ENCODE data around the gene SPATA6L. TPM values are rescaled to one million over a fixed set of nuclear protein-coding genes. Genes with fewer than 3 reads are reported as not detected.

The SPATA6L gene
- total and polyA plus RNA-seq, 11 donors = 0.14 to 2.1 (median 0.55) TPM; not detected in 1

GRCh38 chr9:4674783-4675182 lies 8.5 kb upstream of the SPATA6L start:
- DNase-seq (no peak), ATAC-seq (no peak)
- H3K9me3 ChIP-seq = peaks cover 0 to 2% (median 0%) of the 10 kb centered on the region in 12 donors
- peak overlapping the region in 1 of 12 donors; percentile 29 for H3K27ac ChIP-seq
- peaks cover 0 to 11% (median 2%) of the 10 kb centered on the region in 12 donors for H3K4me1 ChIP-seq
- H3K36me3 ChIP-seq = no peaks in the 10 kb centered on the region
- intact Hi-C loops (cut with DNase I) = loop anchor here in 2 of 10 donors (5.0 to 10.0 kb wide), 2 partner anchors 68 to 310 kb away; partner anchors contain the start of genes AK3 (in 1 of the 2) and JAK2 (in 1 of the 2)
- H3K4me3 ChIP-seq = no peak overlapping the region
- TF ChIP-seq POLR2A (IDR thresholded peaks at IDR 0.05) (no peak), CTCF (IDR thresholded peaks at IDR 0.05) (no peak)
- no peaks in the 10 kb centered on the region for H3K27me3 ChIP-seq

GRCh38 chr9:4671737-4672136 lies 5.5 kb upstream of the SPATA6L start:
- TF ChIP-seq CTCF (IDR thresholded peaks at IDR 0.05) (no peak), POLR2A (IDR thresholded peaks at IDR 0.05) (no peak)
- Histone ChIP-seq H3K9me3 (peaks cover 0 to 2% (median 0%) of the 10 kb centered on the region in 12 donors), H3K4me3 (no peak overlapping the region), H3K27ac (no peak overlapping the region), H3K27me3 (no peaks in the 10 kb centered on the region), H3K4me1 (peaks cover 0 to 2% (median 0%) of the 10 kb centered on the region in 12 donors), H3K36me3 (no peaks in the 10 kb centered on the region)
- no peak for DNase-seq
- ATAC-seq = no peak
- 98 to 100% (median 99%) methylated on average over 1 of the region's 1 CpG for WGBS, 4 donors
- intact Hi-C loops (cut with DNase I) = loop anchor here in 1 of 10 donors (10.0 kb wide), 1 partner anchor 313 kb away; the partner anchor contains the start of gene JAK2

- no peak for TF ChIP-seq CTCF (IDR thresholded peaks at IDR 0.05)
- no peak for TF ChIP-seq POLR2A (IDR thresholded peaks at IDR 0.05)
- no peak overlapping the region for H3K4me3 ChIP-seq
- H3K9me3 ChIP-seq = peaks cover 0 to 2% (median 0%) of the 10 kb centered on the region in 12 donors
- H3K27ac ChIP-seq = no peak overlapping the region
- no peaks in the 10 kb centered on the region for H3K36me3 ChIP-seq
- DNase-seq = no peak
- ATAC-seq = no peak
- H3K4me1 ChIP-seq = peaks cover 0 to 14% (median 2%) of the 10 kb centered on the region in 12 donors
- intact Hi-C loops (cut with DNase I) = loop anchor here in 1 of 10 donors (10.0 kb wide), 1 partner anchor 314 kb away; the partner anchor contains the start of gene JAK2
- WGBS, 4 donors = 84 to 94% (median 89%) methylated on average over 3 of the region's 3 CpGs
- H3K27me3 ChIP-seq = no peaks in the 10 kb centered on the region
Measured at GRCh38 chr9:4670591-4670990, 4.3 kb upstream of the SPATA6L start.

GRCh38 chr9:4669890-4670289 lies 3.6 kb upstream of the SPATA6L start:
- peaks cover 0 to 2% (median 0%) of the 10 kb centered on the region in 12 donors for H3K9me3 ChIP-seq
- H3K4me3 ChIP-seq = no peak overlapping the region
- intact Hi-C loops (cut with DNase I) = loop anchor here in 2 of 10 donors (10.0 kb wide), 2 partner anchors 315 to 765 kb away; partner anchors contain the start of genes JAK2 (in 1 of the 2) and PLGRKT (in 1 of the 2)
- no peak overlapping the region for H3K27ac ChIP-seq
- ATAC-seq = no peak
- H3K4me1 ChIP-seq = peaks cover 0 to 21% (median 9%) of the 10 kb centered on the region in 12 donors
- no peak for TF ChIP-seq POLR2A (IDR thresholded peaks at IDR 0.05)
- TF ChIP-seq CTCF (IDR thresholded peaks at IDR 0.05) = no peak
- no peaks in the 10 kb centered on the region for H3K27me3 ChIP-seq
- no peak for DNase-seq
- no peaks in the 10 kb centered on the region for H3K36me3 ChIP-seq
